Measurements from ENCODE around the gene METTL14. TPM values are rescaled to one million over a fixed set of nuclear protein-coding genes. Genes with fewer than 3 reads are reported as not detected.

The METTL14 gene
- polyA plus RNA-seq, 1 donor (not counting 4 experiments of a cell fraction or from before 2014, with no cell fraction given): 25.8 TPM

- H3K9me3 ChIP-seq (ENCODE audit: control insufficient read depth, low read depth, low read length): no peaks in the 10 kb centered on the region
- no peaks in the 10 kb centered on the region for H3K9me1 ChIP-seq (ENCODE audit: control insufficient read depth, extremely low read depth, insufficient read depth, low read length)
- no peaks in the 10 kb centered on the region for H3K79me2 ChIP-seq (ENCODE audit: control insufficient read depth, insufficient read depth, low read length)
- no peak overlapping the region for H3K4me3 ChIP-seq (ENCODE audit: control insufficient read depth in 2 of 3, extremely low read depth in 1 of 3, insufficient read depth in 2 of 3, low read depth in 1 of 3, low read length in 3 of 3)
- no peak overlapping the region for H3K27ac ChIP-seq (ENCODE audit: control insufficient read depth, insufficient read depth, low read length)
- FAIRE-seq (no peak), DNase-seq (ENCODE audit: low read depth, low spot score) (no peak)
- TF ChIP-seq EZH2 (IDR thresholded peaks at IDR 0.05; ENCODE audit: low read length) (no peak), CTCF (optimal IDR thresholded peaks at IDR 0.05 in 1 of 3, IDR thresholded peaks at IDR 0.05 in 1 of 3, conservative IDR thresholded peaks at IDR 0.05 in 1 of 3; ENCODE audit: extremely low read depth in 1 of 3, insufficient read depth in 2 of 3, low read length in 3 of 3) (no peak)
- dilution Hi-C loops (cut with MboI; ENCODE audit: extremely low pct_ligation_motif_present, low sequenced_read_pairs): no loop called here
- H4K20me1 ChIP-seq (ENCODE audit: control insufficient read depth, extremely low read depth, insufficient read depth, low read length): no peaks in the 10 kb centered on the region
- no peak overlapping the region for H3K9ac ChIP-seq (ENCODE audit: control insufficient read depth, extremely low read depth, insufficient read depth, low read length)
- H3K4me2 ChIP-seq (ENCODE audit: control insufficient read depth, extremely low read depth, insufficient read depth, low read depth, low read length): no peak overlapping the region
- peaks cover 9 to 22% of the 10 kb centered on the region in 2 experiments for H3K36me3 ChIP-seq (ENCODE audit: control insufficient read depth in 2 of 2, extremely low read depth in 1 of 2, insufficient read depth in 2 of 2, low read length in 2 of 2)
- no peaks in the 10 kb centered on the region for H3K27me3 ChIP-seq (ENCODE audit: control insufficient read depth, extremely low read depth, insufficient read depth, low read length)
- peaks cover under 1% of the 10 kb centered on the region for H3K4me1 ChIP-seq (ENCODE audit: control insufficient read depth, extremely low read depth, insufficient read depth, low read length)
- H2AFZ ChIP-seq (ENCODE audit: control insufficient read depth, low read length): no peak overlapping the region
These were observed 52.9 kb downstream of the METTL14 start for GRCh38 chr4:118738090-118738489.

GRCh38 chr4:118739022-118739713 is 54.0 kb downstream of the METTL14 start:
- no peaks in the 10 kb centered on the region for H3K27me3 ChIP-seq (ENCODE audit: control insufficient read depth, extremely low read depth, insufficient read depth, low read length)
- H3K36me3 ChIP-seq (ENCODE audit: control insufficient read depth in 2 of 2, extremely low read depth in 1 of 2, insufficient read depth in 2 of 2, low read length in 2 of 2): peaks cover 12 to 22% of the 10 kb centered on the region in 2 experiments
- H3K9ac ChIP-seq (ENCODE audit: control insufficient read depth, extremely low read depth, insufficient read depth, low read length): no peak overlapping the region
- H3K27ac ChIP-seq (ENCODE audit: control insufficient read depth, insufficient read depth, low read length): no peak overlapping the region
- no peak overlapping the region for H3K4me3 ChIP-seq (ENCODE audit: control insufficient read depth in 2 of 3, extremely low read depth in 1 of 3, insufficient read depth in 2 of 3, low read depth in 1 of 3, low read length in 3 of 3)
- H3K9me3 ChIP-seq (ENCODE audit: control insufficient read depth, low read depth, low read length): no peaks in the 10 kb centered on the region
- no peaks in the 10 kb centered on the region for H4K20me1 ChIP-seq (ENCODE audit: control insufficient read depth, extremely low read depth, insufficient read depth, low read length)
- DNase-seq (ENCODE audit: low read depth, low spot score): no peak
- H3K79me2 ChIP-seq (ENCODE audit: control insufficient read depth, insufficient read depth, low read length): no peaks in the 10 kb centered on the region
- H3K4me1 ChIP-seq (ENCODE audit: control insufficient read depth, extremely low read depth, insufficient read depth, low read length): no peaks in the 10 kb centered on the region
- dilution Hi-C loops (cut with MboI; ENCODE audit: extremely low pct_ligation_motif_present, low sequenced_read_pairs): no loop called here
- TF ChIP-seq CTCF (optimal IDR thresholded peaks at IDR 0.05 in 1 of 3, IDR thresholded peaks at IDR 0.05 in 1 of 3, conservative IDR thresholded peaks at IDR 0.05 in 1 of 3; ENCODE audit: extremely low read depth in 1 of 3, insufficient read depth in 2 of 3, low read length in 3 of 3) (no peak), EZH2 (IDR thresholded peaks at IDR 0.05; ENCODE audit: low read length) (no peak)
- no peaks in the 10 kb centered on the region for H3K9me1 ChIP-seq (ENCODE audit: control insufficient read depth, extremely low read depth, insufficient read depth, low read length)
- no peak for FAIRE-seq
- no peak overlapping the region for H3K4me2 ChIP-seq (ENCODE audit: control insufficient read depth, extremely low read depth, insufficient read depth, low read depth, low read length)
- H2AFZ ChIP-seq (ENCODE audit: control insufficient read depth, low read length): no peak overlapping the region
